DND-41 (cell line): ENCODE measurements around the gene DDX11.

ENCODE experiments used
- EZH2 ChIP-seq: IDR thresholded peaks from 3 replicates; pipeline ENCODE4 v1.6.1; 2012; ENCODE audit warnings: borderline replicate concordance, low read depth, mild to moderate bottlenecking, moderate library complexity, low read length, inconsistent platforms; ENCODE audit not compliant: severe bottlenecking
- TF ChIP-seq, protein P1 (sequence below): IDR thresholded peaks from 2 replicates; pipeline ENCODE4 v1.5.1; 2012; ENCODE audit warnings: borderline replicate concordance, low read length, moderate library complexity, mild to moderate bottlenecking; ENCODE audit not compliant: poor library complexity, severe bottlenecking; ENCODE audit errors: extremely low read depth

DNA sequence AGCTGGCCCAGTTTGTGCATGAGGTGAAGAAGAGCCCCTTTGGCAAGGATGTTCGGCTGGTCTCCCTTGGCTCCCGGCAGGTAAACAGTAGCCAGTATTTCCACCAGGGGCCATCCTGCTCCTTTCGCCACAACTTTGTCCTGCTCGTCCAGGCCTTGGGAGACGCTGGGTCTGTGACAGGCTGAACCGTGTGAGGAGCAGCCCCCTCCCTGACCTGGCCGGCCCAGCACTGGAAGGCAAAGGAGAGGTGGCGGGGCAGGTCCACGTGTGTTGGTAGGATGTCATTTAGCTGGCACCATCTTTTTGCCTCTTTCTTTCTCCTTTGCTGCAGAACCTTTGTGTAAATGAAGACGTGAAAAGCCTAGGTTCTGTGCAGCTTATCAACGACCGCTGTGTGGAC lies 15.4 kb downstream of the DDX11 start:
- TF ChIP-seq, protein P1, sequence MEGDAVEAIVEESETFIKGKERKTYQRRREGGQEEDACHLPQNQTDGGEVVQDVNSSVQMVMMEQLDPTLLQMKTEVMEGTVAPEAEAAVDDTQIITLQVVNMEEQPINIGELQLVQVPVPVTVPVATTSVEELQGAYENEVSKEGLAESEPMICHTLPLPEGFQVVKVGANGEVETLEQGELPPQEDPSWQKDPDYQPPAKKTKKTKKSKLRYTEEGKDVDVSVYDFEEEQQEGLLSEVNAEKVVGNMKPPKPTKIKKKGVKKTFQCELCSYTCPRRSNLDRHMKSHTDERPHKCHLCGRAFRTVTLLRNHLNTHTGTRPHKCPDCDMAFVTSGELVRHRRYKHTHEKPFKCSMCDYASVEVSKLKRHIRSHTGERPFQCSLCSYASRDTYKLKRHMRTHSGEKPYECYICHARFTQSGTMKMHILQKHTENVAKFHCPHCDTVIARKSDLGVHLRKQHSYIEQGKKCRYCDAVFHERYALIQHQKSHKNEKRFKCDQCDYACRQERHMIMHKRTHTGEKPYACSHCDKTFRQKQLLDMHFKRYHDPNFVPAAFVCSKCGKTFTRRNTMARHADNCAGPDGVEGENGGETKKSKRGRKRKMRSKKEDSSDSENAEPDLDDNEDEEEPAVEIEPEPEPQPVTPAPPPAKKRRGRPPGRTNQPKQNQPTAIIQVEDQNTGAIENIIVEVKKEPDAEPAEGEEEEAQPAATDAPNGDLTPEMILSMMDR, result no peak
- no peak for TF ChIP-seq EZH2
